GM19467 (cell line): Measurements from ENCODE around the gene PLB1.

ENCODE experiments used
- ATAC-seq: cut with Tn5 transposase; IDR thresholded peaks from one replicate; pipeline ENCODE4 v1.9.1; 2021; ENCODE audit warnings: mild to moderate bottlenecking, moderate library complexity; ENCODE audit not compliant: unreplicated experiment

The PLB1 gene

GRCh38 chr2:28496781-28497180 is 921 bp downstream of the PLB1 start:
- ATAC-seq: no peak

GRCh38 chr2:28497206-28497605 is 1.3 kb downstream of the PLB1 start:
- ATAC-seq: no peak

- ATAC-seq: no peak
Observed at GRCh38 chr2:28499282-28499681, 3.4 kb downstream of the PLB1 start.

GRCh38 chr2:28505361-28505760 is 9.5 kb downstream of the PLB1 start:
- no peak for ATAC-seq

- no peak for ATAC-seq
Observed at GRCh38 chr2:28506112-28506910, 10.5 kb downstream of the PLB1 start.

GRCh38 chr2:28507796-28508764 is 12.2 kb downstream of the PLB1 start:
- no peak for ATAC-seq

- ATAC-seq: no peak
Observed at GRCh38 chr2:28509361-28509760, 13.5 kb downstream of the PLB1 start.

GRCh38 chr2:28510184-28510583 is 14.3 kb downstream of the PLB1 start:
- ATAC-seq: no peak

GRCh38 chr2:28511871-28512606 is 16.2 kb downstream of the PLB1 start:
- no peak for ATAC-seq

GRCh38 chr2:28512607-28512965 is 16.7 kb downstream of the PLB1 start:
- no peak for ATAC-seq

- ATAC-seq: no peak
Observed at GRCh38 chr2:28513097-28513496, 17.2 kb downstream of the PLB1 start.

GRCh38 chr2:28515176-28515751 is 19.4 kb downstream of the PLB1 start:
- no peak for ATAC-seq

- no peak for ATAC-seq
Observed at GRCh38 chr2:28516430-28516829, 20.6 kb downstream of the PLB1 start.

- no peak for ATAC-seq
Observed at GRCh38 chr2:28516950-28517349, 21.1 kb downstream of the PLB1 start.

GRCh38 chr2:28521663-28522062 is 25.8 kb downstream of the PLB1 start:
- ATAC-seq: no peak

GRCh38 chr2:28522481-28522880 is 26.6 kb downstream of the PLB1 start:
- no peak for ATAC-seq

- ATAC-seq: no peak
Observed at GRCh38 chr2:28523902-28524301, 28.0 kb downstream of the PLB1 start.

GRCh38 chr2:28525481-28525880 is 29.6 kb downstream of the PLB1 start:
- no peak for ATAC-seq

GRCh38 chr2:28526527-28527132 is 30.8 kb downstream of the PLB1 start:
- no peak for ATAC-seq

- no peak for ATAC-seq
Observed at GRCh38 chr2:28527196-28527595, 31.3 kb downstream of the PLB1 start.
